ENCODE data around the gene ZMIZ1. TPM values are rescaled to one million over a fixed set of nuclear protein-coding genes. Genes with fewer than 3 reads are reported as not detected.

ZMIZ1 gene
- total and polyA plus RNA-seq, 2 experiments from 2014 or later: 9.2 to 30.9 TPM

DNA sequence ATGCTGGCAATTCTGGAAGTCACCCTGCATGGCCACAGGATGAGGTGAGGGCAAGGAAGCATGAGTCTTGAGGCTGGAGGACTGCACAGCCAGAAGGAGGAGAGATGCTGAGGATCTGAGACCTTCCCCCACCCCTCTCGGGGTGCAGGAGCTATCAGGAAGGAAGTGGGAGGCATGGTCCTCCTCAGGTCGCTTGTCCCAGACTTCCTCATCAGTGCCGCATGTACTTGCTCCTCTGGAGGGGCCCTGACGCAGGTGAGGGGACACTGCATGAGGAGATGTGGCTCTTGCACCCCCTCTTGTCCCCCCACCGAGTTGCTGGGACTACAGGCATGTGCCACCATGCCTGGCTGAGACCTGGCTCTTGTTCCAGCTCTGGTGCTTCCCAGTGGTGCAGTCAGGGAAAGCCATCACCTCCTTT is 5.7 kb upstream of the ZMIZ1 start:
- no peak for TF ChIP-seq EZH2 (IDR thresholded peaks at IDR 0.05; ENCODE audit: low read depth, unreplicated experiment)
- TF ChIP-seq STAT1 (IDR thresholded peaks at IDR 0.05; ENCODE audit: unreplicated experiment): no peak
- no peak for TF ChIP-seq CTCF (conservative IDR thresholded peaks at IDR 0.05; ENCODE audit: low read depth in 2 of 2)
- no peak for TF ChIP-seq NANOG (IDR thresholded peaks at IDR 0.05; ENCODE audit: borderline replicate concordance)
- TF ChIP-seq EZH2phosphoT487 (IDR thresholded peaks at IDR 0.05; ENCODE audit: unreplicated experiment): no peak
- no peak for TF ChIP-seq JUNB (IDR thresholded peaks at IDR 0.05; ENCODE audit: unreplicated experiment)
- no peak for TF ChIP-seq CREB1 (CRISPR knock-in tag; IDR thresholded peaks at IDR 0.05; ENCODE audit: low read depth)
- TF ChIP-seq ZNF462 (CRISPR knock-in tag; IDR thresholded peaks at IDR 0.05): no peak
- TF ChIP-seq ZNF331 (CRISPR knock-in tag; IDR thresholded peaks at IDR 0.05; ENCODE audit: low read depth): no peak
- TF ChIP-seq, protein P1, sequence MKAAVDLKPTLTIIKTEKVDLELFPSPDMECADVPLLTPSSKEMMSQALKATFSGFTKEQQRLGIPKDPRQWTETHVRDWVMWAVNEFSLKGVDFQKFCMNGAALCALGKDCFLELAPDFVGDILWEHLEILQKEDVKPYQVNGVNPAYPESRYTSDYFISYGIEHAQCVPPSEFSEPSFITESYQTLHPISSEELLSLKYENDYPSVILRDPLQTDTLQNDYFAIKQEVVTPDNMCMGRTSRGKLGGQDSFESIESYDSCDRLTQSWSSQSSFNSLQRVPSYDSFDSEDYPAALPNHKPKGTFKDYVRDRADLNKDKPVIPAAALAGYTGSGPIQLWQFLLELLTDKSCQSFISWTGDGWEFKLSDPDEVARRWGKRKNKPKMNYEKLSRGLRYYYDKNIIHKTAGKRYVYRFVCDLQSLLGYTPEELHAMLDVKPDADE (IDR thresholded peaks at IDR 0.05): no peak
- TF ChIP-seq POLR2AphosphoS5 (IDR thresholded peaks at IDR 0.05; ENCODE audit: low read depth): no peak
- Mint-ChIP-seq H3K4me1 (peaks cover 28% of the 10 kb centered on the region), H3K4me3 (no peak overlapping the region), H3K27me3 (ENCODE audit: insufficient read depth, low read depth, poor library complexity) (peaks cover 34% of the 10 kb centered on the region), H3K27ac (no peak overlapping the region), H3K36me3 (ENCODE audit: low read depth) (no peaks in the 10 kb centered on the region), H3K9me3 (no peaks in the 10 kb centered on the region; the same call in 1 of the 3 replicates)
- Histone ChIP-seq H3K36me3 (ENCODE audit: insufficient read depth) (no peaks in the 10 kb centered on the region), H3K4me3 (no peak overlapping the region), H3K4me1 (ENCODE audit: insufficient read depth) (peaks cover 9% of the 10 kb centered on the region), H3K27me3 (ENCODE audit: insufficient read depth) (peaks cover 7% of the 10 kb centered on the region), H3K4me2 (no peak overlapping the region), H3K9me2 (ENCODE audit: insufficient read depth) (no peaks in the 10 kb centered on the region), H3K79me2 (replicated peaks; ENCODE audit: insufficient read depth) (no peaks in the 10 kb centered on the region), H3K27ac (ENCODE audit: low read depth) (no peak overlapping the region), H2AFZ (no peak overlapping the region), H3F3A (replicated peaks; ENCODE audit: low read depth) (no peaks in the 10 kb centered on the region; the same call in 1 of the 2 replicates), H4K20me1 (replicated peaks; ENCODE audit: insufficient read depth) (no peaks in the 10 kb centered on the region)
- DNase-seq (ENCODE audit: low spot score): no peak
- ATAC-seq: no peak

Data from GM23338 (cell line).